Measurements from ENCODE around the gene OOSP1. TPM values are rescaled to one million over a fixed set of nuclear protein-coding genes. Genes with fewer than 3 reads are reported as not detected.

Gene OOSP1
- total and polyA plus RNA-seq, 2 experiments from 2014 or later, result not detected

- Histone ChIP-seq H3F3A (replicated peaks; ENCODE audit: low read depth) (no peaks in the 10 kb centered on the region), H3K79me2 (replicated peaks; ENCODE audit: insufficient read depth) (no peaks in the 10 kb centered on the region), H4K20me1 (replicated peaks; ENCODE audit: insufficient read depth) (no peaks in the 10 kb centered on the region), H3K27me3 (ENCODE audit: insufficient read depth) (no peaks in the 10 kb centered on the region), H3K4me1 (ENCODE audit: insufficient read depth) (no peaks in the 10 kb centered on the region), H2AFZ (no peak overlapping the region), H3K4me3 (no peak overlapping the region), H3K36me3 (ENCODE audit: insufficient read depth) (no peaks in the 10 kb centered on the region; the same call in 1 of the 2 replicates), H3K27ac (ENCODE audit: low read depth) (no peak overlapping the region), H3K9me2 (ENCODE audit: insufficient read depth) (no peaks in the 10 kb centered on the region; the same call in 1 of the 2 replicates), H3K4me2 (no peak overlapping the region)
- H3K27me3 Mint-ChIP-seq (ENCODE audit: insufficient read depth, low read depth, poor library complexity), result peaks cover 4% of the 10 kb centered on the region
- ATAC-seq (no peak), DNase-seq (ENCODE audit: low spot score) (no peak)
- peaks cover 8% of the 10 kb centered on the region for H3K4me1 Mint-ChIP-seq
- no peaks in the 10 kb centered on the region for H3K36me3 Mint-ChIP-seq (ENCODE audit: low read depth)
- H3K4me3 Mint-ChIP-seq, result no peak overlapping the region
- peaks cover 6% of the 10 kb centered on the region; the same call in 1 of the 3 replicates for H3K9me3 Mint-ChIP-seq
- no peak overlapping the region for H3K27ac Mint-ChIP-seq
- TF ChIP-seq POLR2AphosphoS5 (IDR thresholded peaks at IDR 0.05; ENCODE audit: low read depth), result no peak
- TF ChIP-seq, protein P1, sequence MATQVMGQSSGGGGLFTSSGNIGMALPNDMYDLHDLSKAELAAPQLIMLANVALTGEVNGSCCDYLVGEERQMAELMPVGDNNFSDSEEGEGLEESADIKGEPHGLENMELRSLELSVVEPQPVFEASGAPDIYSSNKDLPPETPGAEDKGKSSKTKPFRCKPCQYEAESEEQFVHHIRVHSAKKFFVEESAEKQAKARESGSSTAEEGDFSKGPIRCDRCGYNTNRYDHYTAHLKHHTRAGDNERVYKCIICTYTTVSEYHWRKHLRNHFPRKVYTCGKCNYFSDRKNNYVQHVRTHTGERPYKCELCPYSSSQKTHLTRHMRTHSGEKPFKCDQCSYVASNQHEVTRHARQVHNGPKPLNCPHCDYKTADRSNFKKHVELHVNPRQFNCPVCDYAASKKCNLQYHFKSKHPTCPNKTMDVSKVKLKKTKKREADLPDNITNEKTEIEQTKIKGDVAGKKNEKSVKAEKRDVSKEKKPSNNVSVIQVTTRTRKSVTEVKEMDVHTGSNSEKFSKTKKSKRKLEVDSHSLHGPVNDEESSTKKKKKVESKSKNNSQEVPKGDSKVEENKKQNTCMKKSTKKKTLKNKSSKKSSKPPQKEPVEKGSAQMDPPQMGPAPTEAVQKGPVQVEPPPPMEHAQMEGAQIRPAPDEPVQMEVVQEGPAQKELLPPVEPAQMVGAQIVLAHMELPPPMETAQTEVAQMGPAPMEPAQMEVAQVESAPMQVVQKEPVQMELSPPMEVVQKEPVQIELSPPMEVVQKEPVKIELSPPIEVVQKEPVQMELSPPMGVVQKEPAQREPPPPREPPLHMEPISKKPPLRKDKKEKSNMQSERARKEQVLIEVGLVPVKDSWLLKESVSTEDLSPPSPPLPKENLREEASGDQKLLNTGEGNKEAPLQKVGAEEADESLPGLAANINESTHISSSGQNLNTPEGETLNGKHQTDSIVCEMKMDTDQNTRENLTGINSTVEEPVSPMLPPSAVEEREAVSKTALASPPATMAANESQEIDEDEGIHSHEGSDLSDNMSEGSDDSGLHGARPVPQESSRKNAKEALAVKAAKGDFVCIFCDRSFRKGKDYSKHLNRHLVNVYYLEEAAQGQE (IDR thresholded peaks at IDR 0.05; ENCODE audit: unreplicated experiment), result no peak
- TF ChIP-seq NANOG (IDR thresholded peaks at IDR 0.05; ENCODE audit: borderline replicate concordance), result no peak
- no peak for TF ChIP-seq EZH2phosphoT487 (IDR thresholded peaks at IDR 0.05; ENCODE audit: unreplicated experiment)
- TF ChIP-seq ZNF331 (CRISPR knock-in tag; IDR thresholded peaks at IDR 0.05; ENCODE audit: low read depth), result no peak
- TF ChIP-seq, protein P2, sequence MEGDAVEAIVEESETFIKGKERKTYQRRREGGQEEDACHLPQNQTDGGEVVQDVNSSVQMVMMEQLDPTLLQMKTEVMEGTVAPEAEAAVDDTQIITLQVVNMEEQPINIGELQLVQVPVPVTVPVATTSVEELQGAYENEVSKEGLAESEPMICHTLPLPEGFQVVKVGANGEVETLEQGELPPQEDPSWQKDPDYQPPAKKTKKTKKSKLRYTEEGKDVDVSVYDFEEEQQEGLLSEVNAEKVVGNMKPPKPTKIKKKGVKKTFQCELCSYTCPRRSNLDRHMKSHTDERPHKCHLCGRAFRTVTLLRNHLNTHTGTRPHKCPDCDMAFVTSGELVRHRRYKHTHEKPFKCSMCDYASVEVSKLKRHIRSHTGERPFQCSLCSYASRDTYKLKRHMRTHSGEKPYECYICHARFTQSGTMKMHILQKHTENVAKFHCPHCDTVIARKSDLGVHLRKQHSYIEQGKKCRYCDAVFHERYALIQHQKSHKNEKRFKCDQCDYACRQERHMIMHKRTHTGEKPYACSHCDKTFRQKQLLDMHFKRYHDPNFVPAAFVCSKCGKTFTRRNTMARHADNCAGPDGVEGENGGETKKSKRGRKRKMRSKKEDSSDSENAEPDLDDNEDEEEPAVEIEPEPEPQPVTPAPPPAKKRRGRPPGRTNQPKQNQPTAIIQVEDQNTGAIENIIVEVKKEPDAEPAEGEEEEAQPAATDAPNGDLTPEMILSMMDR (conservative IDR thresholded peaks at IDR 0.05; ENCODE audit: low read depth in 2 of 2), result no peak
- TF ChIP-seq ZNF114 (CRISPR knock-in tag; IDR thresholded peaks at IDR 0.05), result no peak
- TF ChIP-seq ETS1 (IDR thresholded peaks at IDR 0.05), result no peak
- TF ChIP-seq EZH2 (IDR thresholded peaks at IDR 0.05; ENCODE audit: low read depth, unreplicated experiment), result no peak
- no peak for TF ChIP-seq STAT1 (IDR thresholded peaks at IDR 0.05; ENCODE audit: unreplicated experiment)
- no peak for TF ChIP-seq CREB1 (CRISPR knock-in tag; IDR thresholded peaks at IDR 0.05; ENCODE audit: low read depth)
- TF ChIP-seq, protein P3, sequence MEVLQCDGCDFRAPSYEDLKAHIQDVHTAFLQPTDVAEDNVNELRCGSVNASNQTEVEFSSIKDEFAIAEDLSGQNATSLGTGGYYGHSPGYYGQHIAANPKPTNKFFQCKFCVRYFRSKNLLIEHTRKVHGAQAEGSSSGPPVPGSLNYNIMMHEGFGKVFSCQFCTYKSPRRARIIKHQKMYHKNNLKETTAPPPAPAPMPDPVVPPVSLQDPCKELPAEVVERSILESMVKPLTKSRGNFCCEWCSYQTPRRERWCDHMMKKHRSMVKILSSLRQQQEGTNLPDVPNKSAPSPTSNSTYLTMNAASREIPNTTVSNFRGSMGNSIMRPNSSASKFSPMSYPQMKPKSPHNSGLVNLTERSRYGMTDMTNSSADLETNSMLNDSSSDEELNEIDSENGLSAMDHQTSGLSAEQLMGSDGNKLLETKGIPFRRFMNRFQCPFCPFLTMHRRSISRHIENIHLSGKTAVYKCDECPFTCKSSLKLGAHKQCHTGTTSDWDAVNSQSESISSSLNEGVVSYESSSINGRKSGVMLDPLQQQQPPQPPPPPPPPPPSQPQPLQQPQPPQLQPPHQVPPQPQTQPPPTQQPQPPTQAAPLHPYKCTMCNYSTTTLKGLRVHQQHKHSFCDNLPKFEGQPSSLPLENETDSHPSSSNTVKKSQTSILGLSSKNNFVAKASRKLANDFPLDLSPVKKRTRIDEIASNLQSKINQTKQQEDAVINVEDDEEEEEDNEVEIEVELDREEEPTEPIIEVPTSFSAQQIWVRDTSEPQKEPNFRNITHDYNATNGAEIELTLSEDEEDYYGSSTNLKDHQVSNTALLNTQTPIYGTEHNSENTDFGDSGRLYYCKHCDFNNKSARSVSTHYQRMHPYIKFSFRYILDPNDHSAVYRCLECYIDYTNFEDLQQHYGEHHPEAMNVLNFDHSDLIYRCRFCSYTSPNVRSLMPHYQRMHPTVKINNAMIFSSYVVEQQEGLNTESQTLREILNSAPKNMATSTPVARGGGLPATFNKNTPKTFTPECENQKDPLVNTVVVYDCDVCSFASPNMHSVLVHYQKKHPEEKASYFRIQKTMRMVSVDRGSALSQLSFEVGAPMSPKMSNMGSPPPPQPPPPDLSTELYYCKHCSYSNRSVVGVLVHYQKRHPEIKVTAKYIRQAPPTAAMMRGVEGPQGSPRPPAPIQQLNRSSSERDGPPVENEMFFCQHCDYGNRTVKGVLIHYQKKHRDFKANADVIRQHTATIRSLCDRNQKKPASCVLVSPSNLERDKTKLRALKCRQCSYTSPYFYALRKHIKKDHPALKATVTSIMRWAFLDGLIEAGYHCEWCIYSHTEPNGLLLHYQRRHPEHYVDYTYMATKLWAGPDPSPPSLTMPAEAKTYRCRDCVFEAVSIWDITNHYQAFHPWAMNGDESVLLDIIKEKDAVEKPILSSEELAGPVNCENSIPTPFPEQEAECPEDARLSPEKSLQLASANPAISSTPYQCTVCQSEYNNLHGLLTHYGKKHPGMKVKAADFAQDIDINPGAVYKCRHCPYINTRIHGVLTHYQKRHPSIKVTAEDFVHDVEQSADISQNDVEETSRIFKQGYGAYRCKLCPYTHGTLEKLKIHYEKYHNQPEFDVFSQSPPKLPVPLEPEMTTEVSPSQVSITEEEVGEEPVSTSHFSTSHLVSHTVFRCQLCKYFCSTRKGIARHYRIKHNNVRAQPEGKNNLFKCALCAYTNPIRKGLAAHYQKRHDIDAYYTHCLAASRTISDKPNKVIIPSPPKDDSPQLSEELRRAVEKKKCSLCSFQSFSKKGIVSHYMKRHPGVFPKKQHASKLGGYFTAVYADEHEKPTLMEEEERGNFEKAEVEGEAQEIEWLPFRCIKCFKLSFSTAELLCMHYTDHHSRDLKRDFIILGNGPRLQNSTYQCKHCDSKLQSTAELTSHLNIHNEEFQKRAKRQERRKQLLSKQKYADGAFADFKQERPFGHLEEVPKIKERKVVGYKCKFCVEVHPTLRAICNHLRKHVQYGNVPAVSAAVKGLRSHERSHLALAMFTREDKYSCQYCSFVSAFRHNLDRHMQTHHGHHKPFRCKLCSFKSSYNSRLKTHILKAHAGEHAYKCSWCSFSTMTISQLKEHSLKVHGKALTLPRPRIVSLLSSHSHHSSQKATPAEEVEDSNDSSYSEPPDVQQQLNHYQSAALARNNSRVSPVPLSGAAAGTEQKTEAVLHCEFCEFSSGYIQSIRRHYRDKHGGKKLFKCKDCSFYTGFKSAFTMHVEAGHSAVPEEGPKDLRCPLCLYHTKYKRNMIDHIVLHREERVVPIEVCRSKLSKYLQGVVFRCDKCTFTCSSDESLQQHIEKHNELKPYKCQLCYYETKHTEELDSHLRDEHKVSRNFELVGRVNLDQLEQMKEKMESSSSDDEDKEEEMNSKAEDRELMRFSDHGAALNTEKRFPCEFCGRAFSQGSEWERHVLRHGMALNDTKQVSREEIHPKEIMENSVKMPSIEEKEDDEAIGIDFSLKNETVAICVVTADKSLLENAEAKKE (CRISPR knock-in tag; IDR thresholded peaks at IDR 0.05), result no peak
- TF ChIP-seq JUNB (IDR thresholded peaks at IDR 0.05; ENCODE audit: unreplicated experiment), result no peak
These were observed 36.9 kb upstream of the OOSP1 start for GRCh38 chr11:59901306-59901705.
